ENCODE measurements around the gene S1PR4. TPM values are rescaled to one million over a fixed set of nuclear protein-coding genes. Genes with fewer than 3 reads are reported as not detected.

Gene S1PR4
- total RNA-seq, 3 donors from 2014 or later, result 0.38 to 2.5 (median 0.82) TPM

DNA sequence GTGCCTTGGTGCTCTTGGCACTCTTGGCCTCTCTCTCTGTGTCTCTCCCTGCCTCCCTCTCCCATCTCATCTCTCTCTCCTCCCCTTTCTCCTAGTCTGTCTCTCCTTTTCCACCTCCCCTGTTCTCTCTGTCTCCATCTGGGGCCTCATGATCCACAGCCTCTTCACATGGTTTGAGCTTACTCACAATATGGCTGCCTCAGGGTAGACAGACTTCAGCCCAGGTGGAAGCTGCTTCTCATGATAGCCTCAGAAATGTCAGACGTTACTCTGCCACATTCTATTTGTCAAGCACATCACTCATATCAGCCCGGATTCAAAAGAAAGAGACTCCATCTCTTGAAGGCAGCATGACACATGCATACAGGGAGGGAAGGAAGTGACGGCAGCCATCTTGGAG, 18.4 kb upstream of the S1PR4 start:
- no peak for ATAC-seq
- intact Hi-C loops (cut with DNase I, micrococcal nuclease), result loop anchor here in 1 of 2 donors (10.0 kb wide), 2 partner anchors 195 to 275 kb away; no protein-coding TSS in a partner anchor
- no peaks in the 10 kb centered on the region for H3K9me3 ChIP-seq
- no peak for TF ChIP-seq CTCF (IDR thresholded peaks at IDR 0.05)
- no peak for DNase-seq
- H3K36me3 ChIP-seq (ENCODE audit: low read depth), result no peaks in the 10 kb centered on the region
- H3K4me3 ChIP-seq, result no peak overlapping the region
- peaks cover 3% of the 10 kb centered on the region for H3K4me1 ChIP-seq (ENCODE audit: low read depth)

GRCh38 chr19:3161453-3161852, 17.1 kb upstream of the S1PR4 start:
- H3K4me1 ChIP-seq (ENCODE audit: low read depth), result peaks cover 3% of the 10 kb centered on the region
- H3K4me3 ChIP-seq, result no peak overlapping the region
- DNase-seq (no peak), ATAC-seq (no peak)
- H3K36me3 ChIP-seq (ENCODE audit: low read depth), result no peaks in the 10 kb centered on the region
- TF ChIP-seq CTCF (IDR thresholded peaks at IDR 0.05), result no peak
- no peaks in the 10 kb centered on the region for H3K9me3 ChIP-seq
- intact Hi-C loops (cut with DNase I, micrococcal nuclease), result loop anchor here in 1 of 2 donors (10.0 kb wide), 2 partner anchors 197 to 277 kb away; no protein-coding TSS in a partner anchor

GRCh38 chr19:3162418-3163229, 15.9 kb upstream of the S1PR4 start:
- Histone ChIP-seq H3K4me3 (no peak overlapping the region), H3K4me1 (ENCODE audit: low read depth) (peaks cover 3% of the 10 kb centered on the region), H3K9me3 (no peaks in the 10 kb centered on the region), H3K36me3 (ENCODE audit: low read depth) (no peaks in the 10 kb centered on the region)
- intact Hi-C loops (cut with DNase I, micrococcal nuclease), result loop anchor here in 1 of 2 donors (10.0 kb wide), 2 partner anchors 198 to 278 kb away; no protein-coding TSS in a partner anchor
- no peak for TF ChIP-seq CTCF (IDR thresholded peaks at IDR 0.05)
- ATAC-seq, result no peak
- DNase-seq, result no peak

DNA sequence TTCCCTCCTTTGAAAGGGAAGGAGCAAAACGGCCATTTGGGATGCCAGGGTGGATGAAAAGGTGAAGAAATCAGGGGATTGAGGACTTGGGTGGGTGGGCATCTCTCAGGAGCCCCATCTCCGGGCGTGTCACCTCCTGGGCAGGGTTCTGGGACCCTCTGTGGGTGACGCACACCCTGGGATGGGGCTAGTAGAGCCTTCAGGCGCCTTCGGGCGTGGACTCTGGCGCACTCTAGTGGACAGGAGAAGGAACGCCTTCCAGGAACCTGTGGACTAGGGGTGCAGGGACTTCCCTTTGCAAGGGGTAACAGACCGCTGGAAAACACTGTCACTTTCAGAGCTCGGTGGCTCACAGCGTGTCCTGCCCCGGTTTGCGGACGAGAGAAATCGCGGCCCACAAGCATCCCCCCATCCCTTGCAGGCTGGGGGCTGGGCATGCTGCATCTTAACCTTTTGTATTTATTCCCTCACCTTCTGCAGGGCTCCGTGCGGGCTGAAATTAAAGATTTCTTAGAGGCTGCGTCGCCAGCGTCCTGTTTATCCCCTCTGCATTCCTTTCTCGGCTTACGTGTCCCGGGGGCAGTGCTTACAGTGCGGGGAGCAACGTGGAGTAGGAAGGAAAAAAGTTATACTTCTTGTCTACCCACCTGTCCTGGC, 15.2 kb upstream of the S1PR4 start:
- peak; percentile 95 for TF ChIP-seq CTCF (IDR thresholded peaks at IDR 0.05)
- Histone ChIP-seq H3K9me3 (no peaks in the 10 kb centered on the region), H3K4me1 (ENCODE audit: low read depth) (peaks cover 3% of the 10 kb centered on the region), H3K4me3 (no peak overlapping the region), H3K36me3 (ENCODE audit: low read depth) (no peaks in the 10 kb centered on the region)
- intact Hi-C loops (cut with DNase I, micrococcal nuclease), result loop anchor here in 1 of 2 donors (10.0 kb wide), 2 partner anchors 199 to 279 kb away; no protein-coding TSS in a partner anchor
- ATAC-seq (peak; percentile 95), DNase-seq (peak; percentile 58 to 73 (median 73))

GRCh38 chr19:3163943-3164342, 14.6 kb upstream of the S1PR4 start:
- no peak overlapping the region for H3K4me3 ChIP-seq
- H3K9me3 ChIP-seq, result no peaks in the 10 kb centered on the region
- no peak for TF ChIP-seq CTCF (IDR thresholded peaks at IDR 0.05)
- intact Hi-C loops (cut with DNase I, micrococcal nuclease), result loop anchor here in 1 of 2 donors (10.0 kb wide), 2 partner anchors 199 to 279 kb away; no protein-coding TSS in a partner anchor
- ATAC-seq, result peak; percentile 19
- no peaks in the 10 kb centered on the region for H3K36me3 ChIP-seq (ENCODE audit: low read depth)
- DNase-seq, result no peak
- peaks cover 3% of the 10 kb centered on the region for H3K4me1 ChIP-seq (ENCODE audit: low read depth)

All from mucosa of descending colon (tissue), 3 donors.